Effector memory CD8-positive, alpha-beta T cell (primary cell): Measurements from ENCODE around the gene LBR.
"Not testable (repeated sequence)": the region's sequence is repeated elsewhere in the genome, so short reads cannot be mapped to it uniquely, and the experiment has no call there.

Experiments
- ATAC-seq: fragments of 150-1000 bp; cut with Tn5 transposase; replicated peaks from 2 replicates; pipeline ENCODE4 v1.10.0; 2021; ENCODE audit warnings: mild to moderate bottlenecking, moderate library complexity
- DNase-seq, 3 experiments: peaks; one replicate each; pipeline ENCODE4 v3.0.0; 2021
- H3K27ac Mint-ChIP-seq, 2 donors: one replicate each; pipeline ENCODE4 v1.8.0; 2022; ENCODE audit warnings: mild to moderate bottlenecking in 2 of 2, mixed read lengths in 2 of 2, moderate library complexity in 2 of 2
- H3K27me3 Mint-ChIP-seq, 2 donors: one replicate each; pipeline ENCODE4 v1.8.0; 2022; ENCODE audit warnings: mixed read lengths in 2 of 2
- H3K36me3 Mint-ChIP-seq: one replicate; pipeline ENCODE4 v1.8.0; 2022; ENCODE audit warnings: mild to moderate bottlenecking, moderate library complexity, mixed read lengths; ENCODE audit not compliant: insufficient read depth
- H3K4me1 Mint-ChIP-seq, 2 donors: one replicate each; pipeline ENCODE4 v1.8.0; 2022; ENCODE audit warnings: low read depth in 2 of 2, mixed read lengths in 2 of 2
- H3K4me3 Mint-ChIP-seq, 2 donors: one replicate each; pipeline ENCODE4 v1.8.0; 2022; ENCODE audit warnings: mild to moderate bottlenecking in 2 of 2, mixed read lengths in 2 of 2, moderate library complexity in 2 of 2
- H3K9me3 Mint-ChIP-seq, 2 donors: one replicate each; pipeline ENCODE4 v1.8.0; 2022; ENCODE audit warnings: mixed read lengths in 2 of 2
- total RNA-seq, 9 experiments: gene quantifications; one replicate each; lab custom pipeline; 2026; lab: John Stamatoyannopoulos, UW

Gene LBR
- 98.4 to 218 (median 162) reads per million in 9 experiments for total RNA-seq

DNA sequence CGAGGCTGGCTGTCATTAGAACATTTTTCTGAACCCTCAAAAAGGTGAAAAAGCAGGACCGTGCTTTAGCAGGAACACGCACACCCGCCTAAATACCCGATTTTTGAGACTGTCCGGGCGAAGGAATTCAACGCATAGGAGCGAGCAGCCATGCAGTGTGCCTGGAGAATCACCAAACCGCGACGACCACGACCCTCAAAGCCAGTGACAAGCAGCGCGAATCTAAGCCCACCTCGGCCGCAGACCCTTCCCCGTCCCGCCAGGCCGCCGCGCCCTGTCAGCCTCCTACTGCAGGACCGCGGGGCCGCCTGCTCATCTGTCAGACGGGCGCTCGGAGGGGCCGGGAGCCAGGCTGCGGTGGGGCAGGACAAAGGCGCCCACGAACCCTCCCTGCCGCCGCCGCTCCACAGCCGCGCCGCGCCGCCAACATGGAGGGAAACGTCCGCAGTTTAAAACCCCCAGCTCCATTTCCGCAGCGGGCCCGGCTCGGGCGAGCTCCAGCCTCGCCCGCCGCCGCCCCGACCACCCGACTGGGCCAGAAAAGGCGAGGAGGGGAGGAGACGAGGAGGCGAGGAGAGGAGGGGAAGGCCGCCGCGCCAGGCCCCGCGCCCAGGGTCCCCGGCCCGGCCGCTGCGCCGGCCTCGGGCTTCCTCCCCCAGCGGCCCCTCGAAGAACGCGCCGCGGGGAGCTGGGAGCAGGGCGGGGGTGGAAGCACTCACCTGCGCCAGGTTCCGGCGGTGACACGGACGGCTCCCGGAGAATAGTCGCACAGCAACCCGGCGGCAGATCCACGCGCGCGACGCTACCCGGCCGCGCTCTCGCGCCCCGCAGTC, at the start of gene LBR:
Gene LBR (minus strand): TSS at position 804 of the 833 bp plus-strand sequence. CDS start 3,963 bp downstream, outside the sequence.
- ATAC-seq (peak; percentile 19), DNase-seq (peak in 1 of 3 experiments; percentile 34)
- peaks cover 26% of the 10 kb centered on the region for H3K36me3 Mint-ChIP-seq

DNA sequence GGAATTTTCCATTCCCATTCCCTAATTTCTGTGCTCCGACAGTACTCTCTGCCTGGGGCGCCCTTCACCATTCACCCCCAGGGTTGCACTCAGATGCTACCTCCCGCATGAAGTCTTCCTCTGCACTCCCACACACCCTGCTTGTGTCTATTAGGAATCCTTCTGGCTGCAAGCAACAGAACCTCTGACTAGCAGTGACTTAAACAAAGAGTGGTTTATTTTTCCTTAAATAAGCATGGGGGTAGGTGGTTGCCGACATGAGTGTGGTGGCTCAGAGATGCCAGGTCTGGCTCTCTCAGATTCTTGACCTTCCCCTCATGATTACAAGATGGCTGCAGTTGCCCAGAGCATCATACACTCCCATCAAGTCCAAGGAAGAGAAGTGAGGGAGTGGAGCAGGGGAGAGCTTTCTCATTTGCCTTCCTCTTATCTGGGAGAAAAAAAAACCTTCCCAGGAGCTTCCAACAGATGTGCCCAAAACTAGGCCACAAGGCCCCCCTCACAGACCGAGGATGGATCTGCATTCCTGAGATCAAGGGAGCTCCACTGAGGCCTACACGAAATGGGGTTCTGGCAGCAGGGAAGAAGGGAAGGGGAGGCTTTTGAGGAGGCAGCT, 49.6 kb upstream of the LBR start:
- DNase-seq (no peak), ATAC-seq (no peak)
- Mint-ChIP-seq H3K27ac (peak overlapping the region; percentile 64 to 80), H3K4me1 (peaks cover 22 to 36% of the 10 kb centered on the region in 2 donors), H3K4me3 (peak overlapping the region in 1 of 2 donors; percentile 42), H3K27me3 (peaks cover under 1 to 5% of the 10 kb centered on the region in 2 donors), H3K36me3 (peaks cover 3% of the 10 kb centered on the region), H3K9me3 (no peaks in the 10 kb centered on the region)

More for the DNA sequence above, at the start of gene LBR:
- Mint-ChIP-seq H3K27me3 (no peaks in the 10 kb centered on the region), H3K27ac (peak within 1 kb of the TSS; percentile 84 to 87), H3K9me3 (no peaks in the 10 kb centered on the region), H3K4me1 (peaks cover 43 to 45% of the 10 kb centered on the region in 2 donors), H3K4me3 (peak within 1 kb of the TSS; percentile 82 to 86)

DNA sequence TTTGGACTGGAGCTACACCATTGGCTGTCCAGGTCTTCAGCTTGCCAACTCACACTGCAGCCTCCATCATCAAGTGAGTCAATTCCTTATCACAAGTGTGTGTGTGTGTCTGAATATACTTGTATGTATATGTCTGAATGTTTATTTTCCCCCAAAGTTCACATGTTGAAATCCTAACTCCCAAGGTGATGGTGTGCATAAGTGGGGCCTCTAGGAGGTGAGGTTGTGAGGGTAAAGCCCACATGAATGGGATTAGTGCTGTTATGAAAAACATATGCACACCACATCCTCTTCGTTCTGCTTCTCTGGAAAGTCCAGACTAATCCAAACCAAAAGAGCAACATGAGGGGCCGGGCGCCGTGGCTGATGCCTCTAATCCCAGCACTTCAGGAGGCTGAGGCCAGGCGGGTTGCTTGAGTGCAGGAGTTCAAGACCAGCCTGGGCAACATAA, 48.7 kb upstream of the LBR start:
- H3K27me3 Mint-ChIP-seq: peaks cover 0 to under 1% of the 10 kb centered on the region in 2 donors
- ATAC-seq: no peak
- H3K4me1 Mint-ChIP-seq: peaks cover 22 to 35% of the 10 kb centered on the region in 2 donors
- no peaks in the 10 kb centered on the region for H3K9me3 Mint-ChIP-seq
- H3K27ac Mint-ChIP-seq: peak overlapping the region; percentile 53 to 64
- H3K4me3 Mint-ChIP-seq: no peak overlapping the region
- H3K36me3 Mint-ChIP-seq: peaks cover 5% of the 10 kb centered on the region
- DNase-seq: no peak

DNA sequence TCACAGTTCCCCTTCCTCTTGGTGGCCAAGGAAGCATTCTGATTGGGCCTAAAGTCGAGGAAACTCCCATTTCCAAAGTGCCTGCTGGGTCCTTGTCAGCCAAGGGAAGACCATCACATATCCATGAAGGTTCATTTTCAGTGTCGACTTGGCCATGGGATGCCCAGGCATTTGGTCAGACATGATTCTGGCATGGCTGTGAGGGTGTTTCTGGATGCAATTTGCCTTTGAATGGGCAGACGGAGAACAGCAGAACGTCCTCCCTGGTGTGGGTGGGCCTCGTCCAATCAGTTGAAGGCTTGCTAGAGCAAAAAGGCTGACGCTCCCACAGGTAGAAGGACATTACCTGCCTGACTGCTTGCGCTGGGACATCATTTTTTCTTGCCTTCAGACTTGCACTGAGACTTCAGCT, 48.3 kb upstream of the LBR start:
- Mint-ChIP-seq H3K4me1 (peaks cover 22 to 36% of the 10 kb centered on the region in 2 donors), H3K36me3 (peaks cover 5% of the 10 kb centered on the region), H3K27me3 (no peaks in the 10 kb centered on the region), H3K4me3 (no peak overlapping the region), H3K27ac (no peak overlapping the region), H3K9me3 (no peaks in the 10 kb centered on the region)
- no peak for ATAC-seq
- DNase-seq: no peak

DNA sequence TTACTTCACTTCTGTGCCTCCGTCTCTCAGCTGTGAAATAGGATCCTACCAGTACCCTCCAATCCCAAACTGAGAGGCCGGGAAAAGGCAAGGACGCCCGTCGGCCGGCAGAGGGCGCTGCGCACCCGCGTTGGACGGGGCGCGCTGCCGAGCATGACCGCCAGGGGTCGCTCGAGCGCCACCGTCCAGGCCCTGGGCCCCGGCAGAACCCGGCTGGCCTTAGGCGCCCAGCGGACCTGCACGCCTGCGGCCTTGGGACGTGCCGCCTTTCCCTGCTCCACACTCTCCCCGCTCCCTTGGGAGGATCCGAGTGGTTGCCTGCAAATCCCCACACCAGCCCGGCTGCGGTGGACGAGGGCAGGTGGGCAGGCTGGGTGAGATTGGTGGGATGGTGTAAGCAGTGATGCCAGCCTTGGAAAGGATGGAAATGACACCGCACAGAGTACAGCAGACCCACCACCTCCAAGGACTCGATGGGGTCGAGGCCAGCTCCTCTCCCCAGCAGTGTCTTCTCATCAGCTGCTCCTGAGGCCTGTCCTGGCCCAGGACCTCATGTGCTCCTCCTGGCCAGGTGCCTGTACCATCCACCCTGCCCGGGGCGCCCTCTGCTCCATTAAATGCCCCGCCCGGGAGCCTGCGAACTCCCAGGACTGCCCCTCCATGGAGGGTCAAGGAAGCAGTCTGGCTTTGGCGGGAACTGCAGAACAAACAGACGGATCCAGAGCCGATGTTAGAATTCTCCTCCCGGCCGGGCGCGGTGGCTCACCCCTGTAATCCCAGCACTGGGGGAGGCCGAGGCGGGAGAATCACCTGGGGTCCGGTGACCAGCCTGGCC, 47.4 kb upstream of the LBR start:
- DNase-seq (peak; percentile 62 to 77 (median 72)), ATAC-seq (peak; percentile 88)
- H3K4me1 Mint-ChIP-seq: peaks cover 22 to 37% of the 10 kb centered on the region in 2 donors
- no peaks in the 10 kb centered on the region for H3K9me3 Mint-ChIP-seq
- H3K36me3 Mint-ChIP-seq: peaks cover 5% of the 10 kb centered on the region
- H3K4me3 Mint-ChIP-seq: peak overlapping the region in 1 of 2 donors; percentile 38
- no peaks in the 10 kb centered on the region for H3K27me3 Mint-ChIP-seq
- no peak overlapping the region for H3K27ac Mint-ChIP-seq

DNA sequence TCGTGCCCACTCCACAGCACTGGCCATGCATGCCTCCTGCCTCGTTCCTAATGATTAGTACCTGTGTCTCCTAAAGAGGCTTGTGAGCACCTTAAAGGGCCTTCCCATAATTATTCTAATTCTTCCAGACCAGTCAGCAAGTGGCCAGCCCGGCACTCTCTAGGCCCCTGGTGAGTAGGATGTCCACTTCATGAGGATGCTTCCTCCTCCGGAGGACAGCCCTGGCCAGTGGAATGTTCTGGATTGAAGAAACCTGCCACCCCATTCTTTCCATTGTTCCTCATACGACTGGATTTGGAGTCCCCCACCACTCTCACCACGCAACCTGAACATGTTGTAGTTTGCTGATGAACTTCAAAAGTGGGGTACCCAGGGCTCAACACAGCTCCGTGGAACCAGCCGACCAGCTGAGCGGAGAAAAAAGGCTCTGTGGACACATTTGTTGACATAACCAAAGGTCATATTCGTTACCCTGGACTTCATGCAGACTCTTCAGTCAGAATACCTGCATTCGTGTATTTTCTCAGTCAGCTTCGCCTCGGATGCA, 46.7 kb upstream of the LBR start:
- Mint-ChIP-seq H3K4me1 (peaks cover 22 to 37% of the 10 kb centered on the region in 2 donors), H3K27me3 (no peaks in the 10 kb centered on the region), H3K36me3 (peaks cover 5% of the 10 kb centered on the region), H3K4me3 (no peak overlapping the region), H3K27ac (peak overlapping the region; percentile 46 to 70), H3K9me3 (no peaks in the 10 kb centered on the region)
- ATAC-seq (no peak), DNase-seq (peak in 1 of 3 experiments; percentile 24)

DNA sequence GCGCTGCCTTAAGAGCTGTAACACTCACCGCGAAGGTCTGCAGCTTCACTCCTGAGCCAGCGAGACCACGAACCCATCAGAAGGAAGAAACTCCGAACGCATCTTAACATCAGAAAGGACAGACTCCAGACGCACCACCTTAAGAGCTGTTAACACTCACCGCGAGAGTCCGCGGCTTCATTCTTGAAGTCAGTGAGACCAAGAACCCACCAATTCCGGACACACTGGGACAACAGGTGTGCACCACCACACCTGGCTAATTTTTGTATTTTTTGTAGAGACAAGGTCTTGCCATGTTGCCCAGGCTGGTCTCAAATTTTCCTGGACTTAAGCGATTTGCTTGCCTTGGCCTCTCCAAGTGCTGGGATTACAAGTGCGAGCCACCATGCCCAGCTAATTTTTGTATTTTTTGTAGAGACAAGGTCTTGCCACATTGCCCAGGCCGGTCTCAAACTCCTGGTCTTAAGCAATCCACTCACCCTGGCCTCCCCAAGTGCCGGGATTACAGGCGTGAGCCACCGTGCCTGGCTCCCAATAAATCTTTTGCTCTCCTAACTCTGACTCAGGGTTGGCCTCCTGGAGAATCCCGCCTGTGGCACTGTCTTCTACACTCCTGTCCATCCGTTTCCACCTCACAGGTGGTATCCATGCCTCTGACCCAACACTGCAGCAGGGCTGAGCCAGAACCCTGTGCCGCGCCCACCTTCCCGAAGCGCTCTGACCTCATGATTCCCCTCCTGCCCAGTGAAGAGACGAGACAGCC, 46.0 kb upstream of the LBR start:
- DNase-seq, ATAC-seq, H3K36me3 Mint-ChIP-seq, H3K9me3 Mint-ChIP-seq, H3K27me3 Mint-ChIP-seq: not testable (repeated sequence)
- Mint-ChIP-seq H3K4me1 (peaks cover 28 to 38% of the 10 kb centered on the region in 2 donors), H3K27ac (peak overlapping the region; percentile 46 to 70), H3K4me3 (peak overlapping the region; percentile 49 to 54)

DNA sequence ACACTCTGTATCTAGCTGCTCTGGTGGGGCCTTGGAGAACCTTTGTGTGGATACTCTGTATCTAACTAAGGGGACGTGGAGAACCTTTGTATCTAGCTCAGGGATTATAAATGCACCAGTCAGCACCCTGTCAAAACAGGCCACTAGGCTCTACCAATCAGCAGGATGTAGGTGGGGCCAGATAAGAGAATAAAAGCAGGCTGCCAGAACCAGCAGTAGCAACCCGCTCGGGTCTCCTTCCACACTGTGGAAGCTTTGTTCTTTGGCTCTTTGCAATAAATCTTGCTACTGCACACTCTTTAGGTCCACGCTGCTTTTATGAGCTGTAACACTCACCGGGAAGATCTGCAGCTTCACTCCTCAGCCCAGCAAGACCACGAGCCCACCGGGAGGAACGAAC, 45.4 kb upstream of the LBR start:
- H3K9me3 Mint-ChIP-seq, DNase-seq: not testable (repeated sequence)

DNA sequence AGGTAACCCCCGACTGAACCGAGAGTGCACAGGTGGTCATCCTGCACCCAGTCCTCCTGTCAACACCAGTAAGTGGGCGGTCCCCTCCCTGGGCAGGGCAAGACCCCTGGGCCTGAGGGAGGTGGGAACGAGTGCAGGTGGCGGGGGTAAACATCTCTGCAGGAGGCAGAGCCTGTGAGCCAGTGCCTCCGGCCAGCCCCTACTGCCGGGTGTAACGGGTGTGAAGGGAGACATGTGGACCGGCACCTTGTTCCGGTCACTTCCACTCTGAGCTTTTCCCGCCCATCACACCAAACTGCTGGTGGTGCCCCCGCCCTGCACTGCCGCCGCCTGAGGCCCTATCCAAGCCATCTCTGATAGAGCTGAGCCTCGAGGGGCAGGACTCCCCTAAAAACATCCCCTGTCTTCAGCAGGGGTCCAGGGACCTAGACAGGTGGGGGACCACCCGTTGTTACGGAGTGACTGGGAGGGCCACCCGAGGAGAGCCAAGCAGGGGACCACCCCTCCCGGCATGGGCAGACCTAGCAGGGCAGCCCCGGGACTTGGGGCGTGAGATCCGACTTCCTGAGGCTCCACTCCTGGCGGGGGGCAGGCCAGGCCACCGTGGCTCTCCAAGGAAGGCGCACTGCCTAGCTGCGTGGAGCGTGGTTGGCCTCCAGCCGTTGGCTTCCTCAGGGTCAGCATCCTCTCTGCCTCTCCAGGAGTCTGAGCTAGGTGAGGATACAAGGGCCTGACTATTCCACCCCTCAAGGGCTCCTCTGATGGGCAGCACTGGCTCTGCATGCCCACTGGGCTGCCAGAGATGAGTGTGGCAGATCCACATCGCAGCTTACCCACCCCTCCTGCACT, 43.8 kb upstream of the LBR start:
- DNase-seq (no peak), ATAC-seq (no peak)
- Mint-ChIP-seq H3K27me3 (no peaks in the 10 kb centered on the region), H3K9me3 (no peaks in the 10 kb centered on the region), H3K27ac (peak overlapping the region in 1 of 2 donors; percentile 27), H3K4me3 (no peak overlapping the region), H3K4me1 (peaks cover 30 to 46% of the 10 kb centered on the region in 2 donors), H3K36me3 (peaks cover 11% of the 10 kb centered on the region)

More for the DNA sequence above, 45.4 kb upstream of the LBR start:
- H3K27me3 Mint-ChIP-seq, ATAC-seq, H3K36me3 Mint-ChIP-seq: not testable (repeated sequence)
- Mint-ChIP-seq H3K4me1 (peaks cover 33 to 44% of the 10 kb centered on the region in 2 donors), H3K4me3 (peak overlapping the region; percentile 49 to 54), H3K27ac (peak overlapping the region in 1 of 2 donors; percentile 41)

DNA sequence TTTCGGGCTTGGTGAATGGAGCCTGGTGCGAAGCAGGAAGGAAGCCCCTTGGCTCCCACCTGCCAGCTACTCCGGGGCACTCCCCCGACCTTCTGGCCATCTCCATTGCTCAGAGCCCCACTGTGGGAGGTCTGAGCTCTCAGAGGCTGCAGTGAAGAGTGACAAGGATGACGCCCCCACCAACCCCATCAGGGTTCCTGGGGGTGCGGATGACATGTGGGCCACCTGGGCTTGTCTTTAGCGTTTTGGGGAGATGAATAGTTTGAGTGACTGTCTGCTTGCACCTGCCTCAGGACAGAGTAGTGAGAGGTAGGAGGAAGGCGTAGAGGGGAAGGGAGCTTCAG, 43.2 kb upstream of the LBR start:
- no peak for DNase-seq
- H3K27me3 Mint-ChIP-seq: no peaks in the 10 kb centered on the region

DNA sequence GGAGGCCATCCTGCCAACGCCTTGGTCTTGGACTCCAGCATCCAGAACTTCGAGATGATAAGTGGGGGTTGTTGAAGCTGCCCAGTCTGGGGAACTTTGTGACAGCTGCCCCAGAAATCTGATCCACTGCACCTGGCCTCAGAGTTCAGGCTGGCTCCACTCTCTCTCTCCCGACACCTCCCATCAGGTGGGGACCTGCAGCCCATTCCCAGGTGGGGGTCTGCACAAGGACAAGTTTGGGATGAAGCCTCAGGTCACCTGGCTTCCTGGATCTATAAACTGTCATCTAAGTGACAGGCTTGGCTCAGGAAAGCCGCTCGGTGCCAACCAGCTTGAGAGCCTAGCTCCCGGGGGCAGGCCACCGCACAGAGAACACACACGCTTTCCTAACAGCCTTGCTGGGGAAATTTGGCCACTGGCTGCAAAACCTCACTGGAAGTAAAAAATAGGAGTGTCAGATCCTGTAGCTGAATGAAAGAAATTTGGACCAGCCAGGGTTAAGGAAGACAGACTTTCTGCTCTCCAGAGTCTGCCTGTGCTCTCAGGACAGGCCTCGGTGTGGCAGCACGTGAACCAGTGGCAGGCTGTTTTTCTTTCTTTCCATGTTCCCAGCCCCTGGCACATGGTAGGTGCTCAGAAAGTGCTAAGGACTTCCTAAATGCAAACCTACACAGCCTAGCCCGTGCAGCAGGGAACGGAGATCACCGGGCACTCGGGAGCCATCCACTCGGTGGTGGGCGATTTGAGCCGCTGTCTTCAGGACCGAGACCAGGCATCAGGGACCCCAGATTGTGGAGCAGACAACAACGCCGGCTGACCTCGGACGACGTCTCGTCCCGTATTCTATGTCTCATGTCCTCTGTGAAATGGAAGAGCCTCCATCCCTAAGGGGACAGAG, 42.6 kb upstream of the LBR start:
- Mint-ChIP-seq H3K36me3 (peaks cover 11% of the 10 kb centered on the region), H3K4me1 (peaks cover 37 to 52% of the 10 kb centered on the region in 2 donors), H3K4me3 (no peak overlapping the region), H3K27ac (peak overlapping the region in 1 of 2 donors; percentile 97), H3K9me3 (no peaks in the 10 kb centered on the region), H3K27me3 (no peaks in the 10 kb centered on the region)
- DNase-seq: no peak
- no peak for ATAC-seq

More for the DNA sequence above, 43.2 kb upstream of the LBR start:
- Mint-ChIP-seq H3K4me3 (no peak overlapping the region), H3K36me3 (peaks cover 11% of the 10 kb centered on the region), H3K27ac (peak overlapping the region in 1 of 2 donors; percentile 27), H3K9me3 (no peaks in the 10 kb centered on the region), H3K4me1 (peaks cover 32 to 46% of the 10 kb centered on the region in 2 donors)
- ATAC-seq: no peak
